Fibroblast of mammary gland (primary cell): ENCODE measurements around the gene SPATA31C1.
"Not testable (repeated sequence)": the region's sequence is repeated elsewhere in the genome, so short reads cannot be mapped to it uniquely, and the experiment has no call there.

Source experiments
- DNase-seq: peaks from one replicate; pipeline ENCODE4 v3.0.0-alpha.2; 2010; ENCODE audit warnings: low read depth
- H3K4me3 ChIP-seq: 2 replicates; pipeline ENCODE4 v1.5.1; 2011; ENCODE audit warnings: low read depth, mild to moderate bottlenecking, low read length, moderate library complexity; ENCODE audit not compliant: control insufficient read depth
- CTCF ChIP-seq: conservative IDR thresholded peaks from 2 replicates; pipeline ENCODE4 v1.5.1; 2011; ENCODE audit warnings: low read depth, low read length, inconsistent platforms; ENCODE audit not compliant: control insufficient read depth, insufficient read depth

Gene SPATA31C1

DNA sequence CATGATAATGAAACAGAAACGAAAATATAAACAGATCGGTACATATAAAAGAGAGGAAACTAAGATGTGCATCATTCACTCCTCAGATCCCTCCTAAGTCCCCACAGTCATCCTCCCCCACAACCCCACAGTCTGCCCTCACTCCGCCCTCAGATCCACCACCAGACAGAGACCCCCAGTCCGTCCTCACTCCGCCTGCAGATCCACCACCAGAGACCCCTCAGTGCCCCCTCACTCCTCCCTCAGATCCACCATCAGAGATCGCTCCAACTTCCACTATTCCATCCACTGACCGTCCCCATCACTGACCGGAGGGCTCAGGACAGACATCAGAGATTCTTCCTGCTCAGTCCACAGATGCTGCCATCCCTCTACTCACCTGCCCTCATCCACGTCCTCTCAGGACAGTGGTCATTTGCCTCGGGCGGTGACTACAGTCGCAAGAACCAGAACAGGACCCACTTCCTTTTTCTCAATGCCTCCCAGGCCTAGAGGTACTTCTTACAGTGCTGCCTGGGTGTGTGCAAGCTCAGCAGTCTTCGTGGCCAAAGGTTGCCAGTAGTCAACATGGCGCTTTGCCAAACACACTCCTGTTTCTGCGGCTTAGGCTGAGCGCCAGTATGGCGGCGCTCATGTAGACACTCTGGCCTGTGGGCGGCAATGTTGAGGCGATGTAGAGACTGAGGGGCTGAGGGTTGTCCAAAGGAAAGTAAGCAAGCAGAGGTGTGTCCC is 8.3 kb upstream of the SPATA31C1 start:
- peak; percentile 16 for DNase-seq

DNA sequence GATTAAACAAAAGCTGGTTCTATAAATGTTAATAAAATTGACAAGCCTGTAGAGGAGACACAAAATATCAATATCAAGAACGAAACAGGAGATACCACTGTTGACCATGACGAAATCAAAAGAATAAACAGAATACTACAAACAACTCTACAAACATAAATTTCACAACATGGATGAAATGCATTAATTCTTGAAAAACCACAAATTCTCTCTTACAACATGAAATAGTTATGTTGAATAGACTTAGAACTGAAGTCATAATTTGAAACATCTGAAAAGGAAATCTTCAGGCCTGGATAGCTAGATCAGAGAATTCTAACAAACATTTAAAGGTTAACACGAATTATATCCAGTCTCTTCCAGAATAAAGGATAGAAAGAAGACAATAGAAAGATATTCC is 6.9 kb upstream of the SPATA31C1 start:
- TF ChIP-seq CTCF, result no peak
- no peak overlapping the region for H3K4me3 ChIP-seq

More for the DNA sequence above, 8.3 kb upstream of the SPATA31C1 start:
- H3K4me3 ChIP-seq, result no peak overlapping the region
- TF ChIP-seq CTCF, result no peak

GRCh38 chr9:87919013-87919412 is 1.3 kb downstream of the SPATA31C1 start:
- not testable (repeated sequence) for DNase-seq, H3K4me3 ChIP-seq

More for the DNA sequence above, 6.9 kb upstream of the SPATA31C1 start:
- peak; percentile 60 for DNase-seq

DNA sequence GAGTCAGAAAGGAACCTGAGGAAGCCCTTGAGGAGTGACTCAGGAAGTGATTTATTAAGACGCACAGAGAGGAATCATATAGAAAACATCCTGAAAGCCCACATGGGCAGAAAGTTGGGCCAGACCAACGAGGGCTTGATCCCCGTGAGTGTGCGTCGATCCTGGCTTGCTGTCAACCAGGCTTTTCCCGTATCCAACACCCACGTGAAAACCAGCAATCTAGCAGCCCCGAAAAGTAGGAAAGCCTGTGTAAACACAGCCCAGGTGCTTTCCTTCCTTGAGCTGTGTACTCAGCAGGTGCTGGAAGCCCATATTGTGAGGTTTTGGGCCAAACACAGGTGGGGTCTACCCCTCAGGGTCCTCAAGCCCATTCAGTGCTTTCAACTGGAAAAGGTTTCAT is 3.8 kb downstream of the SPATA31C1 start:
- H3K4me3 ChIP-seq, result not testable (repeated sequence)

DNA sequence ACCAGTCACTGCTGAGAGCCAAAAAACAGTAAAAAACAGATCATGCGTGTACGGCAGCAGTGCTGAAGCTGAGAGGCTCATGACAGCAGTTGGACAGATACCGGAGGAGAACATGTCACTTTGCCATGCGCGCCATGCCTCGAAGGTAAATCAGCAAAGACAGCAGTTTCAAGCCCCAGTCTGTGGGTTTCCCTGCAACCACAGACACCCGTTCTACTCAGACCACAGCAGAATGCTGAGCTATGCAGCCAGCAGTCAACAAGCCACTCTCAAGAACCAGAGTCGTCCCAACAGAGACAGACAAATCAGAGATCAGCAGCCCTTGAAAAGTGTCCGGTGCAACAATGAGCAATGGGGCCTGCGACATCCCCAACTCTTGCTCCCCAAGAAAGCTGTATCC is 5.2 kb downstream of the SPATA31C1 start:
- DNase-seq, H3K4me3 ChIP-seq: not testable (repeated sequence)

More for the DNA sequence above, 3.8 kb downstream of the SPATA31C1 start:
- DNase-seq, result peak; percentile 56

DNA sequence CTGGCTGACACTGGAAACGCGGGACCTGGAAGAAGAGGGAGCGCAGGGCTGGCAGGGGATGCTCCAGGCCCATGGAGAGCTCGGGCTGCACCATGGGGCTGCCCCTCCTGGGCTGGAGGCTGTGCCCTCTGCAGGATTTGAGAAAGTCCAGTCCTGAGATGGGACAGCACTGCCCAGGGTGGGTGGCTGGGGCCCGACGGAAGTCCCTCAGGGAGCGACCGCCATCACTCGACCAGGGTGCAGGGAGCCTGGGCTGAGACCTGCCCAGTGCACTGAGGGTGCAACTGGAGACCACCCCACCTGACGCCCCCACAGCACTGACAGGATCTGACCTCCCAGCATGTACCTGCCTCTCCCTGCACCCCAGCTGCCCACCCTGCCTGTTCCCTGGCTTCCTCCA is 7.1 kb downstream of the SPATA31C1 start:
- not testable (repeated sequence) for H3K4me3 ChIP-seq, DNase-seq

DNA sequence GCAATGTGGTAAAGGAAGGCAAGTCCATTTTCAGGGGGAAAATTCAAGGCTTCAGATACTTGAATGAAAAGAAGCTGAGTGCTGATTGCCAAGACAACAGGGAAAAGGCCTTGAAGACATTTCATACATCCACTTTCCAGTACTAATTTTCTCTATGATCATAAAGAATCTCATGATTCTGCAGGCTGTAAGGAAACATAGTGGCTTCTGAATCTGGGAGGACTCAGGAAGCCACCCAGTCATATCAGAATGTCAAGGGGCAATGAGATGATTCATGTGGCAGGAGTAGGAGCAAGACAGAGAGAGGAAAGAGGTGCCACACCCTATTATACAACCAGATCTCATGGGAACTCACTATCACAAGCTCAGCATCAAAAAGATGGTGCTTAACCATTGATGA is 11.4 kb downstream of the SPATA31C1 start:
- not testable (repeated sequence) for DNase-seq, H3K4me3 ChIP-seq

- not testable (repeated sequence) for DNase-seq, H3K4me3 ChIP-seq
Measured at GRCh38 chr9:87934444-87934843, 16.7 kb downstream of the SPATA31C1 start.

DNA sequence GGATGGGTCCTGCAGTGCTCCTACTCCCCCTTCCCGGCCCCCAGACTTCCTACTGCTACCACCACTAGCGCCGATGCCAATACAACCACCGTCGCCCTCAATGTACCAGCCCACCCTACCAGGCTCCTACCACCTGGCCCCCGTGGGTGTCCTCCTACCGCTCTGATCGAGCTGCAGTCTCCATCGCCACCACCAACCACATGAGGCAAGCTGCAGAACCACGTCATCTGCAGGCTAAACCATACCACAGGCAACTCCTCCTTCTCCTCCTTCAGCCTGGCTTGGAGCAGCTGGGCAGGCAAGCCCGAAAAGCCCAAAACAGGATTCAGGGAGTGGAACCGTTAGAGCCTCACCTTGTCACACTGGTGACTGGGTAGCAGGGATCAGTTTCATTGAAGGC is 19.6 kb downstream of the SPATA31C1 start:
- not testable (repeated sequence) for DNase-seq, H3K4me3 ChIP-seq

GRCh38 chr9:87937918-87938317 is 20.2 kb downstream of the SPATA31C1 start:
- H3K4me3 ChIP-seq, DNase-seq: not testable (repeated sequence)

DNA sequence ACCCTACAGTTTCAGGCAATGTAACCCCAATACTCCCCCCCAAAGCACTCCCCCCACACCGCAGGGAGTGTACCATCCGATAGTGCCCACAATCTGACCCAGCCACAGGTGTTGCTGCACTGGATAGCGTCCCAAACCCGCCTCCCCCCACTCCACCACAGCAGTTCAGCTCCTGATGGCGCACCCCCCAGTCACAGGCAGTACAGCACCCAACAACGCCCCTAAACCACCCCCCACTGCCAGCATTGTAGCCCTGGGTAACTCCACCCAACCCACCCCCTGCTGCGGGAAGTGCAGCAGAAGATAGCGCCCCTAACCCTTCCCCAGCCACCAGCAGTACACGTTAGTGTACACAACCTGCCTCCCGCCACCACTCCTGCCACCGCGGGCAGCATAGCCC is 20.6 kb downstream of the SPATA31C1 start:
- H3K4me3 ChIP-seq, DNase-seq: not testable (repeated sequence)

- not testable (repeated sequence) for H3K4me3 ChIP-seq, DNase-seq
Measured at GRCh38 chr9:87939096-87939495, 21.3 kb downstream of the SPATA31C1 start.
